IMR-90 (cell line): ENCODE results near the gene SLC6A3. TPM values are rescaled to one million over a fixed set of nuclear protein-coding genes. Genes with fewer than 3 reads are reported as not detected.

ENCODE experiments used
- ATAC-seq: fragments of 200-7000 bp; cut with Tn5 transposase; 2 replicates; pipeline ENCODE4 v1.9.1; 2020; ENCODE audit warnings: low read depth, mild to moderate bottlenecking, moderate library complexity
- BruUV-seq: library from RNA; stranded (reverse); fragments of 400-500 nt; replicated peaks from 2 replicates; lab custom pipeline; 2021; lab: Mats Ljungman, UMichigan
- CTCF ChIA-PET: fragments of 300-600 bp; formaldehyde crosslinking; extraction: SDS; loops from one replicate; lab custom pipeline; 2021; ENCODE audit warnings: antibody characterized with exemption; lab: Yijun Ruan, JAX
- POLR2A ChIA-PET: fragments of 300-600 bp; sonication (Branson Sonifier 250); formaldehyde crosslinking; loops from one replicate; lab custom pipeline; 2022; ENCODE audit warnings: antibody characterized with exemption; ENCODE audit not compliant: unreplicated experiment; lab: Charles Lee
- DNase-seq: peaks from one replicate; pipeline ENCODE4 v3.0.0; 2013
- H2AFZ ChIP-seq: replicated peaks from 2 replicates; pipeline ENCODE3; 2013; ENCODE audit warnings: low read length, mild to moderate bottlenecking; ENCODE audit not compliant: poor library complexity
- H2AK5ac ChIP-seq: 2 replicates; pipeline ENCODE4 v1.6.1; 2013; ENCODE audit warnings: low read depth, low read length, inconsistent platforms
- H2AK9ac ChIP-seq: replicated peaks from 2 replicates; pipeline ENCODE3; 2013; ENCODE audit warnings: mild to moderate bottlenecking, low read depth, low read length, moderate library complexity; ENCODE audit not compliant: poor library complexity
- H2BK120ac ChIP-seq: 2 replicates; pipeline ENCODE4 v1.6.1; 2013; ENCODE audit warnings: low read depth, low read length, inconsistent platforms
- H2BK15ac ChIP-seq: 3 replicates; pipeline ENCODE4 v1.6.1; 2013; ENCODE audit warnings: low read depth, low read length, inconsistent platforms
- H2BK20ac ChIP-seq: 2 replicates; pipeline ENCODE4 v1.6.1; 2013; ENCODE audit warnings: low read depth, mild to moderate bottlenecking, inconsistent platforms, low read length, moderate library complexity
- H2BK5ac ChIP-seq: 2 replicates; pipeline ENCODE4 v1.6.1; 2013; ENCODE audit warnings: mild to moderate bottlenecking, low read depth, low read length, inconsistent platforms; ENCODE audit not compliant: poor library complexity, severe bottlenecking
- H3K14ac ChIP-seq: replicated peaks from 2 replicates; pipeline ENCODE4 v1.6.1; 2013; ENCODE audit warnings: low read depth, low read length, inconsistent platforms
- H3K18ac ChIP-seq: 2 replicates; pipeline ENCODE4 v1.6.1; 2013; ENCODE audit warnings: low read depth, low read length, control low read depth
- H3K23ac ChIP-seq: 2 replicates; pipeline ENCODE4 v1.6.1; 2013; ENCODE audit warnings: low read depth, low read length, inconsistent platforms
- H3K27ac ChIP-seq: 2 replicates; pipeline ENCODE4 v1.5.1; 2013; ENCODE audit warnings: mild to moderate bottlenecking, control low read depth, low read length; ENCODE audit not compliant: insufficient read depth
- H3K27me3 ChIP-seq: 2 replicates; pipeline ENCODE4 v1.6.1; 2013; ENCODE audit warnings: low read length; ENCODE audit not compliant: control insufficient read depth, insufficient read depth
- H3K36me3 ChIP-seq: 2 replicates; pipeline ENCODE4 v1.6.1; 2013; ENCODE audit warnings: low read length, mixed read lengths; ENCODE audit not compliant: control insufficient read depth, insufficient read depth
- H3K4ac ChIP-seq: 2 replicates; pipeline ENCODE4 v1.6.1; 2013; ENCODE audit warnings: low read depth, low read length, inconsistent platforms
- H3K4me1 ChIP-seq: 2 replicates; pipeline ENCODE4 v1.6.1; 2013; ENCODE audit warnings: low read length, mixed read lengths; ENCODE audit not compliant: control insufficient read depth, insufficient read depth
- H3K4me2 ChIP-seq: 2 replicates; pipeline ENCODE4 v1.6.1; 2013; ENCODE audit warnings: low read depth, mild to moderate bottlenecking, control low read depth, low read length, moderate library complexity
- H3K4me3 ChIP-seq: 2 replicates; pipeline ENCODE4 v1.5.1; 2013; ENCODE audit warnings: low read depth, mild to moderate bottlenecking, control low read depth, low read length, moderate library complexity; ENCODE audit not compliant: insufficient read depth
- H3K56ac ChIP-seq: 2 replicates; pipeline ENCODE4 v1.6.1; 2013; ENCODE audit warnings: low read length, inconsistent platforms; ENCODE audit not compliant: insufficient read depth; ENCODE audit errors: extremely low read depth
- H3K79me1 ChIP-seq, 2 experiments: 2 replicates each; pipeline ENCODE4 v1.6.1; 2013; ENCODE audit warnings: low read length in 2 of 2, inconsistent platforms in 1 of 2, low read depth in 1 of 2
- H3K9ac ChIP-seq: 2 replicates; pipeline ENCODE4 v1.6.1; 2013; ENCODE audit warnings: low read depth, low read length, control low read depth
- H3K9me1 ChIP-seq: 2 replicates; pipeline ENCODE4 v1.6.1; 2013; ENCODE audit warnings: low read length, inconsistent platforms; ENCODE audit not compliant: insufficient read depth
- H3K9me3 ChIP-seq: 2 replicates; pipeline ENCODE4 v1.6.1; 2013; ENCODE audit warnings: low read length; ENCODE audit not compliant: control insufficient read depth, insufficient read depth
- H4K20me1 ChIP-seq: 2 replicates; pipeline ENCODE4 v1.6.1; 2013; ENCODE audit warnings: low read length, inconsistent platforms; ENCODE audit not compliant: insufficient read depth
- H4K5ac ChIP-seq: 2 replicates; pipeline ENCODE4 v1.6.1; 2013; ENCODE audit warnings: mild to moderate bottlenecking, low read depth, low read length, control low read depth
- H4K8ac ChIP-seq, 2 experiments: 2 replicates each; pipeline ENCODE4 v1.6.1; 2013; ENCODE audit warnings: low read depth in 2 of 2, low read length in 2 of 2, control low read depth in 1 of 2, inconsistent platforms in 1 of 2
- H4K91ac ChIP-seq: 2 replicates; pipeline ENCODE4 v1.6.1; 2013; ENCODE audit warnings: low read depth, low read length, inconsistent platforms; ENCODE audit not compliant: insufficient read depth
- BHLHE40 ChIP-seq: fragments of 150-350 bp; IDR thresholded peaks from 2 replicates; pipeline ENCODE4 v1.6.1; 2016; ENCODE audit warnings: mild to moderate bottlenecking, low read depth, low read length
- CEBPB ChIP-seq: IDR thresholded peaks from 2 replicates; pipeline ENCODE4 v1.6.1; 2012; ENCODE audit warnings: low read depth, low read length, improper control_type of control experiment
- CHD1 ChIP-seq: IDR thresholded peaks from 2 replicates; pipeline ENCODE4 v1.6.1; 2012; ENCODE audit warnings: low read depth, low read length, improper control_type of control experiment
- ELK1 ChIP-seq: fragments of 150-350 bp; IDR thresholded peaks from 2 replicates; pipeline ENCODE4 v1.6.1; 2016; ENCODE audit warnings: low read depth, mild to moderate bottlenecking, low read length, moderate library complexity, borderline replicate concordance
- FOS ChIP-seq: fragments of 150-350 bp; IDR thresholded peaks from 2 replicates; pipeline ENCODE4 v1.6.1; 2016; ENCODE audit warnings: low read depth, low read length
- MAFK ChIP-seq: IDR thresholded peaks from 2 replicates; pipeline ENCODE4 v1.6.1; 2012; ENCODE audit warnings: low read depth, low read length, improper control_type of control experiment
- MAZ ChIP-seq: IDR thresholded peaks from 2 replicates; pipeline ENCODE4 v1.6.1; 2012; ENCODE audit warnings: low read depth, mild to moderate bottlenecking, low read length, improper control_type of control experiment, moderate library complexity, borderline replicate concordance
- MXI1 ChIP-seq: IDR thresholded peaks from 2 replicates; pipeline ENCODE4 v1.6.1; 2012; ENCODE audit warnings: low read depth, mild to moderate bottlenecking, low read length, moderate library complexity, borderline replicate concordance
- NFE2L2 ChIP-seq: fragments of 150-350 bp; IDR thresholded peaks from 2 replicates; pipeline ENCODE4 v1.6.1; 2016; ENCODE audit warnings: low read depth, mild to moderate bottlenecking, low read length
- POLR2A ChIP-seq: IDR thresholded peaks from 2 replicates; pipeline ENCODE4 v1.6.1; 2012; ENCODE audit warnings: mild to moderate bottlenecking, low read depth, low read length
- RAD21 ChIP-seq: IDR thresholded peaks from 2 replicates; pipeline ENCODE4 v1.6.1; 2012; ENCODE audit warnings: low read length, improper control_type of control experiment
- RCOR1 ChIP-seq: IDR thresholded peaks from 2 replicates; pipeline ENCODE4 v1.6.1; 2012; ENCODE audit warnings: mild to moderate bottlenecking, low read length, improper control_type of control experiment; ENCODE audit not compliant: insufficient replicate concordance
- RFX5 ChIP-seq: IDR thresholded peaks from 2 replicates; pipeline ENCODE4 v1.8.0; 2012; ENCODE audit warnings: low read depth, mild to moderate bottlenecking, low read length, moderate library complexity
- SMC3 ChIP-seq: fragments of 150-350 bp; IDR thresholded peaks from 2 replicates; pipeline ENCODE4 v1.6.1; 2016; ENCODE audit warnings: low read depth, mild to moderate bottlenecking, antibody characterized with exemption, low read length, moderate library complexity
- WGBS, 2 experiments: methylation state at CpG; one replicate each; pipeline versions ENCODE4 v1.1.5 to v1.1.7; 2013; ENCODE audit warnings: missing lambda C conversion rate in 2 of 2; ENCODE audit not compliant: insufficient read length in 1 of 2; ENCODE audit errors: extremely low coverage in 2 of 2; 5-methylcytosine and 5-hydroxymethylcytosine counted together
- dilution Hi-C: fragments of 300-500 bp; cut with HindIII; formaldehyde crosslinking; loops from one replicate; pipeline ENCODE4 v1.14.3; 2018; ENCODE audit warnings: low sequenced_read_pairs; ENCODE audit not compliant: unreplicated experiment
- in situ Hi-C: fragments of 300-500 bp; cut with MboI; formaldehyde crosslinking; loops from 3 replicates; pipeline ENCODE4 v1.14.3; 2019; ENCODE audit warnings: low sequenced_read_pairs, inconsistent platforms, mixed read lengths
- intact Hi-C: fragments of 100-400 bp; cut with micrococcal nuclease; formaldehyde crosslinking; loops from 2 replicates; pipeline ENCODE4 v1.10.0; 2022
- polyA plus RNA-seq, 3 experiments: library from polyadenylated mRNA; depleted of rRNA; stranded (reverse); fragments of >200 nt; gene quantifications; 2 replicates each; pipeline ENCODE4 v1.2.3, GENCODE V29; 2012; ENCODE audit warnings: low replicate concordance in 1 of 3
- total RNA-seq: library from RNA; depleted of rRNA; stranded (reverse); fragments of >200 nt; gene quantifications from 2 replicates; pipeline ENCODE4 v1.2.3, GENCODE V29; 2012
- TF ChIP-seq, protein P1 (sequence below): fragments of 150-350 bp; IDR thresholded peaks from 2 replicates; pipeline ENCODE4 v1.6.1; 2017; ENCODE audit warnings: mild to moderate bottlenecking, antibody characterized with exemption, low read length, low read depth
- TF ChIP-seq, protein P2 (sequence below): conservative IDR thresholded peaks from 2 replicates; pipeline ENCODE4 v1.5.1; 2012; ENCODE audit warnings: mild to moderate bottlenecking, low read depth, low read length, improper control_type of control experiment

SLC6A3 gene
- total and polyA plus RNA-seq, 2 of the 4 experiments (the other 2 are of a cell fraction): not detected

GRCh38 chr5:1392801-1393565, 52.3 kb downstream of the SLC6A3 start:
- H3K4ac ChIP-seq: no peak overlapping the region
- H2AK5ac ChIP-seq: no peak overlapping the region
- no peak overlapping the region for H3K14ac ChIP-seq
- H3K9me3 ChIP-seq: no peaks in the 10 kb centered on the region
- in situ Hi-C loops: no loop called here
- no peak overlapping the region for H2BK120ac ChIP-seq
- 59% methylated on average over 11 of the region's 22 CpGs; no CpG with 5 or more reads in 1 of the 2 experiments for WGBS, 2 experiments
- no peak overlapping the region for H4K91ac ChIP-seq
- no peaks in the 10 kb centered on the region for H3K4me1 ChIP-seq
- H4K8ac ChIP-seq: no peak overlapping the region
- H2BK15ac ChIP-seq: no peak overlapping the region
- no peak overlapping the region for H2BK20ac ChIP-seq
- H3K18ac ChIP-seq: no peak overlapping the region
- ATAC-seq (no peak), DNase-seq (no peak)
- POLR2A ChIA-PET: no interaction called here
- H2AK9ac ChIP-seq: no peak overlapping the region
- no peak overlapping the region for H3K9ac ChIP-seq
- no peak overlapping the region for H3K4me3 ChIP-seq
- no peak overlapping the region for H4K5ac ChIP-seq
- H3K27me3 ChIP-seq: peaks cover 29% of the 10 kb centered on the region
- dilution Hi-C loops: no loop called here
- H3K36me3 ChIP-seq: no peaks in the 10 kb centered on the region
- H3K79me1 ChIP-seq: no peaks in the 10 kb centered on the region
- no peak overlapping the region for H3K23ac ChIP-seq
- no peak overlapping the region for H3K27ac ChIP-seq
- no peaks in the 10 kb centered on the region for H3K9me1 ChIP-seq
- no peaks in the 10 kb centered on the region for H4K20me1 ChIP-seq
- no TSS peak for BruUV-seq
- H3K56ac ChIP-seq: no peak overlapping the region
- no peak overlapping the region for H3K4me2 ChIP-seq
- no peak overlapping the region for H2BK5ac ChIP-seq
- no peak for TF ChIP-seq CEBPB
- TF ChIP-seq POLR2A: no peak
- no peak for TF ChIP-seq ELK1
- TF ChIP-seq, protein P1, sequence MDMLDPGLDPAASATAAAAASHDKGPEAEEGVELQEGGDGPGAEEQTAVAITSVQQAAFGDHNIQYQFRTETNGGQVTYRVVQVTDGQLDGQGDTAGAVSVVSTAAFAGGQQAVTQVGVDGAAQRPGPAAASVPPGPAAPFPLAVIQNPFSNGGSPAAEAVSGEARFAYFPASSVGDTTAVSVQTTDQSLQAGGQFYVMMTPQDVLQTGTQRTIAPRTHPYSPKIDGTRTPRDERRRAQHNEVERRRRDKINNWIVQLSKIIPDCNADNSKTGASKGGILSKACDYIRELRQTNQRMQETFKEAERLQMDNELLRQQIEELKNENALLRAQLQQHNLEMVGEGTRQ: no peak
- TF ChIP-seq SMC3: no peak
- TF ChIP-seq CHD1: no peak
- no peak for TF ChIP-seq MXI1
- no peak for TF ChIP-seq RFX5
- TF ChIP-seq MAFK: no peak
- TF ChIP-seq, protein P2, sequence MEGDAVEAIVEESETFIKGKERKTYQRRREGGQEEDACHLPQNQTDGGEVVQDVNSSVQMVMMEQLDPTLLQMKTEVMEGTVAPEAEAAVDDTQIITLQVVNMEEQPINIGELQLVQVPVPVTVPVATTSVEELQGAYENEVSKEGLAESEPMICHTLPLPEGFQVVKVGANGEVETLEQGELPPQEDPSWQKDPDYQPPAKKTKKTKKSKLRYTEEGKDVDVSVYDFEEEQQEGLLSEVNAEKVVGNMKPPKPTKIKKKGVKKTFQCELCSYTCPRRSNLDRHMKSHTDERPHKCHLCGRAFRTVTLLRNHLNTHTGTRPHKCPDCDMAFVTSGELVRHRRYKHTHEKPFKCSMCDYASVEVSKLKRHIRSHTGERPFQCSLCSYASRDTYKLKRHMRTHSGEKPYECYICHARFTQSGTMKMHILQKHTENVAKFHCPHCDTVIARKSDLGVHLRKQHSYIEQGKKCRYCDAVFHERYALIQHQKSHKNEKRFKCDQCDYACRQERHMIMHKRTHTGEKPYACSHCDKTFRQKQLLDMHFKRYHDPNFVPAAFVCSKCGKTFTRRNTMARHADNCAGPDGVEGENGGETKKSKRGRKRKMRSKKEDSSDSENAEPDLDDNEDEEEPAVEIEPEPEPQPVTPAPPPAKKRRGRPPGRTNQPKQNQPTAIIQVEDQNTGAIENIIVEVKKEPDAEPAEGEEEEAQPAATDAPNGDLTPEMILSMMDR: no peak
- TF ChIP-seq NFE2L2: no peak
- no peak for TF ChIP-seq BHLHE40
- TF ChIP-seq RCOR1: no peak
- TF ChIP-seq FOS: no peak
- no peak for TF ChIP-seq RAD21
- TF ChIP-seq MAZ: no peak
- no peak overlapping the region for H2AFZ ChIP-seq
- CTCF ChIA-PET: no interaction called here
- intact Hi-C loops: no loop called here
